ENCODE data around the gene GABRD.

The GABRD gene

GRCh38 chr1:1984560-1985070 is 34.5 kb upstream of the GABRD start:
- H3K4me3 ChIP-seq (ENCODE audit: low read depth, low read length): no peak overlapping the region

DNA sequence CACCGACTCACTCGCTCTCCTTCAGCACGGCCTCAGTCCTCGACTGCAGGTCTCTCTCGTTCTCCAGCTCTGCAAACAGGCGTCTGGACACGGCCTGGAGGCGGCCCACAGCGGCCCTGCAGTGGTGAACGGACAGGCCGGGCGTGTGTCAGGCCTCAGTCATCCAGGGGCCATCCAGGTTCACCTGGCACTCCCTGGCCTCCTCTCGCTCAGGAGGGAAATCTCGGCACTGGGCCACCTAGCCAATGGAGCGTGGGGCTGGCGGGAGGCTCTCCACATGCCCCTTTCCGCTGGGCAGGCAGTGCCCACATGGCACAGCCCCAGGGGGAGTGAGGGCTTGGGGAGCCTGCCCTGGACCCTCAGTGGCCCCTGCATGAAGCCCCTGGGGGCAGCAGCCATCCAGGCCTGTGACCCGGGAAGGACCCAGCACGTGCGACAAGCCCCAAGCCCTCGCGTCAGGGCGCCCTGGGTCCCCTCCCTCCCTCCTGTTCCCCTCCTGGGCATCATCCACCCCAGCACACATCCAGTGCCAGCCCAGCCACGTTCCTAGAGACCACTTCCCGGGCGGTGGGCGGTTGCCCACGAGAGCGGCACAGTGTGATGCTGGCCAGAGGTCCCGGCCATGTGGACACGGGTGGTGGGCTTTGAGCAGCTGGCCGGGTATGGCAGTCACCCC is 33.6 kb upstream of the GABRD start:
- no peak overlapping the region for H3K4me3 ChIP-seq (ENCODE audit: low read depth, low read length)

DNA sequence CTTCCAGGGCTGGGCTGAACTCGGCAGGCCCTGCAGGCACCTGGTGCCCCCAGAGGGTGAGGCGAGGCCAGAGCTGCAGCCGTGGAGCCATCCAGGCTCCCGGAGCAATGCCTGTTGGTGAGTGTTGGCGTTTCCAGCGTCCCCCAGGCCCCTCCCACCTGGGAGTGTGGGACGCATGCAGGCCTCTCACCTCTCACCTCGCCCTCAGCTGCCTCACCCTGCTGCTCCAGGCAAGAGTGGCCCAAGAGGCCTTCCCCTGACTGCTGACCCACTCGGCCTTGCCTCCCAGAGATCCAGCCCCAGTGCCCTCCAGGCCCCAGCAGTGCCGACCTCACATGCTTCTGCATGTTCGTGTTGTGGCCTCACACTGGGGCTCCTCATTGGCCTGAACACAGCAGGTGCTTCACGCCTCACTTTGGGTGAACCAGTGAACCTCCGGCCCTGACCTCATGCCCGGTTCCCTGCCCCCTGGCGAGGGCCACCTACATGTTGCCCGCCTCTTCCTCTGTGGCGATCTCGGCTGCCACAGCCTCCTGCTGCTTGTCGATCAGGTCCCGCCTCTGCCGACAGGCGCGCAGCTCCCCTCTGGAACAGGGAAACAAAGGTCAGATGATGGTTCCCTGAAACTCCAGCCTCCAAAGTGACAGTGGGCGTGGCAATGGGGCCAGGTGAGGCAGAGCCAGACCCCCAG is 32.5 kb upstream of the GABRD start:
- H3K4me3 ChIP-seq (ENCODE audit: low read depth, low read length): no peak overlapping the region

- H3K4me3 ChIP-seq (ENCODE audit: low read depth, low read length): no peak overlapping the region
These were observed 32.0 kb upstream of the GABRD start for GRCh38 chr1:1987142-1987510.

- H3K4me3 ChIP-seq (ENCODE audit: low read depth, low read length): no peak overlapping the region
These were observed 30.8 kb upstream of the GABRD start for GRCh38 chr1:1988061-1988945.

DNA sequence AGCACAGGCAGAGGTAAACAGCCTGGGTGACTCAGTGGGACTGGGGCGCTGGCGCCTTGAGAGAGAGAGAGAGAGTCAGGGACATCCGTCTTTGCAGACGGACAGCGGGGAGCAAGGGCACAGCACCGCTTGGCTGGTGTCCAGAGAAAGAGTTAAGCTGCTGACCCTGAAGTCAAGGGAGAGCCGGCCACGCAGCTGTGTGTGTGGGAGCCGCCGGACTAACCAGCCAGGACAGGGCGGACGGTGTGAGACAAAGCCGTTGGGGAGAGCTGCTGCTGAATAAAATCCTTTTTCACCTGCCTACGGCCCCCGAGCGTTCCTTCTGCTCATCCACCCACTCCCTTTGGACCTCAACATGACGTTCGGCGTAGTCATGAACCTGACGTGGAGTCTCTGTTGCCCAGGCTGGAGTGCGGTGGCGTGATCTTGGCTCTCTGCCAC is 30.0 kb upstream of the GABRD start:
- no peak overlapping the region for H3K4me3 ChIP-seq (ENCODE audit: low read depth, low read length)

DNA sequence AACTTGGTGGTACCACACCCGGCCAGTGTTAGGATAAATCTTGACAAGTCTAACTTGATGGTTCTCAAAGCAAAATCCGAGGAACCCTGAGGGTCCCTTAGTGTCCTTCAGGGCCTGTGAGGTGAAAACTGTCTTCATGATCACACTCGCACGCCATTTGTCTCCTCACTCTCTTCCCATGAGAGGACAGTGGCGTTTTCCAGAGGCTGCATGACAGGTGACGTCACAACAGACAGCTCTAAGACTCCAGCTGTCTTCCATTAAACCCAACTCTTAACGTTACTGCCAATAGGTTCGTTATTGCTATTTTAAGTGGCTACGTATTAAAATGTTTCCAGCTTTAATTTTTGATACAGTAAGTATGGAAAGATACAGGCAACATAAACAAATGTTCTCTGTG is 29.4 kb upstream of the GABRD start:
- H3K4me3 ChIP-seq (ENCODE audit: low read depth, low read length): no peak overlapping the region

DNA sequence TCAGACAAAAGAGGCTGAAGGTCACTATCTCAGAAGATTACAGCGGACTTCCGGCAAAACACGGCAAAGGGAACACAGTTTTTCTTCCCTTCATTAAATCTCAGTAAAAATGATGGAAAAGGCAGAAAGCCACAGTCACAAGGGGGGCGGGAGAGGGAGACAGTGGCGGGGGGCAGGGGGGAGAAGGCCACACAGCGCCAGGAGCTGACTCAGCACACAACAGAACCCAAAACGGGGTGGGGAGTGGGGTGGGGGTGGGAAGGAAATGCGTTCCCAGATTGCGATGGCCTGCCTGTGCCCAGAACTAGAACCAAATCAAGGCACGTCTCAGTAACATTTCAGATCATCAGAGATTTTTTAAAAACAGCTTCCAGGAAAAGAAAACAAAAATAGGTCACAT is 28.9 kb upstream of the GABRD start:
- no peak overlapping the region for H3K4me3 ChIP-seq (ENCODE audit: low read depth, low read length)

DNA sequence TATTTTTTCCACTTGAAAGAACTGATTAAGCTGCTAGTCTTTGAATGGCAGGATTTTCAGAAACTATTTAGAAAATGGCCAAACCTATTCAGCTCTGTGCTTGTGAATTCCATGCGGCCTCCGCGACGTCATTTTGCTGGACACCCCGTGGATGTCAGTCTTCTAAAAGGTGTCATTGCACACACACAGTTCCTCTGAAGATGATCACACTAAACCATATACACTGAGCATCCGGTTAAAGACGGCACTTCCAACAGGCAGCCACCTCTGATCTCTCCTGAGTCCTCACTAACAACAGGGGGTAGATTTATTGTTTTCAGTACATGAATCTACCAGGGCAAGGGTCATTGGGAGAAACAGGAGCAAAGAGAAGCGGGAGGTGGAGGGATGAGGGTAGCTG is 24.6 kb upstream of the GABRD start:
- H3K4me3 ChIP-seq (ENCODE audit: low read depth, low read length): no peak overlapping the region

- no peak overlapping the region for H3K4me3 ChIP-seq (ENCODE audit: low read depth, low read length)
These were observed 22.9 kb upstream of the GABRD start for GRCh38 chr1:1996207-1996651.

DNA sequence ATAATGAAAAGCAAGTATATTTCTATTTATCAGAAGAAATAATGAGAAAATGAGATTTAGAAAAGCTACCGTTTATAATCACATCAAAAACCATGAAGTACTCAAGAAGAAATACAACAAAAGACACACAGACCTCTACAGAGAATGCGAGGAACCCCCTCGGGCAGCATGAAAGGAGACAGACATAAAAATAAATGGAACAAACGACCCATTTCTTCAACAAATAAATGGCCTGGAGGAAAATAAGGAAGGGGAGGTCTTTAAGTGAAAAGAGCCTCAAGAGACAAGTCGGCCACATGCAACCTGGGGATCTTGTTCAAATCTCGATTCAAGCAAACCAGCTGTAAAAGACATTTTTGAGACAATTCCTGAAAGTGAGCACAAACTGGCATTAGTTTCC is 21.6 kb upstream of the GABRD start:
- H3K4me3 ChIP-seq (ENCODE audit: low read depth, low read length): no peak overlapping the region

DNA sequence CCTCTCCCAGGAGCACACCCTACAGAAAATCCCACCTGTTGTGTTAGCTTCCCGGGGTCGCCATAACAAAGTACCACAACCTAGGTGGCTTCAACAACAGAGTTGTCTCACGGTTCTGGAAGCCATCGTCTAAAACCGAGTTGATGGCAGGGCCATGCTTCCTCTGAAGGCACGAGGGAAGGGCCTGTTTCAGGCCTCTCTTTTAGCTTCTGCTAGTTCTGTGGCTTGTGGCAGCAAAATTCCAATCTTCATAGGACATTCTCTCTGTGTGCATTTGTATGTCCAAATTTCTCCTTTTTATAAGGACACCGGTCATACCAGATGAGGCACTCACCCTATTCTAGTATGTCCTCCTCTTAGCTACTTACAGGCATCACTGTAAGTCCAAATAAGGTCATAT is 18.7 kb upstream of the GABRD start:
- H3K4me3 ChIP-seq (ENCODE audit: low read depth, low read length): no peak overlapping the region

DNA sequence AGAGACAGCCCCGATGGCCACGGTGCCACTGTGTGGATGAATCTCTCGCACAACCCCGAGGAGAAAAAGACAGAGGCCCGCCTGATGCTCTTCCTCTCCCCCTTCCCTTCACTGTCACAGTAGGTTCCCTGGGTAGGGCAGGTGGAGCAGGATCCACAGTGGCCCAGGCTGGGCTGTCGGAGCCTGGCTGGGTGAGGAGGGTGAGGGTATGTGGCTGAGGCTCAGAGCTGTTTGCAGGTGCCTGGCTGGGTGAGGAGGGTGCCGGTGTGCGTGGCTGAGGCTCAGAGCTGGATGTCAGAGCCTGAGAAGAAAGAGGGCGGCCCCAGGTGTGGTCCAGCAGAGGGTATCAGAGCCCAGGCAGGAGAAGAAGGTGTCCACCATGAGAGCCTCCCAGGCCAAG is 18.3 kb upstream of the GABRD start:
- no peak overlapping the region for H3K4me3 ChIP-seq (ENCODE audit: low read depth, low read length)

GRCh38 chr1:2001773-2002411 is 17.3 kb upstream of the GABRD start:
- H3K4me3 ChIP-seq (ENCODE audit: low read depth, low read length): no peak overlapping the region

DNA sequence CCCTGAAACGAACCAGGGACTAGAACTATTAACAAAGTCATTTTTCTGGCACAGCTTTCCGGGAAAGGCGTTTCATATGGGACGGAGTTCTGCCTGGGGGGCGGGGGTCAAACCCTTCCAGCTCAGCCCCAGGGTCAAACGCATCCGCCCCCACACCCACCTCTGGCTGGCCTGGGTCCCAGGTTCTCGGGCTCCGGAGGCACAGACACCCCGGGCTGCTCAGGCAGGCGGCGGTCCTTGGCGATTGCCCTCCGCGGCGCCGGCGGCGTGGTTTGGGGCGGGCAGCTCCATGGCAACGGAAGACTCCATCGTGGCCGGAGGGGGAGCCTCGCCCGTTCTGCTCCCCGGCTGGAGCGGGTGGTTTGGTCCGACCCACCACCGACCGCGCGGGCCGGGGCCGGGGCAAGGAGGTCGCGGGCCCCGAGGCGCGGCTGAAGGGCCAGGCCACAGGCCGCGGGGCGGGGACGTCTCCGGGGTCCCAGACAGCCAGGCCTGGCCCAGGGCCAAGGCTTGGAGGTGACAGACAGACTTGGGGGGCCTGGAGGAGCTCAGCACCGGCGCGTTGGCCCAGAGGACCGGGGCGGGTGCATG is 15.5 kb upstream of the GABRD start, which contains the start of gene CFAP74:
Gene CFAP74, minus strand, starts transcription at position 246 of the 591 bp plus-strand sequence. CDS start 12,830 bp downstream, outside the sequence.
- H3K4me3 ChIP-seq (ENCODE audit: low read depth, low read length): peak within 1 kb of the TSS; percentile 4

DNA sequence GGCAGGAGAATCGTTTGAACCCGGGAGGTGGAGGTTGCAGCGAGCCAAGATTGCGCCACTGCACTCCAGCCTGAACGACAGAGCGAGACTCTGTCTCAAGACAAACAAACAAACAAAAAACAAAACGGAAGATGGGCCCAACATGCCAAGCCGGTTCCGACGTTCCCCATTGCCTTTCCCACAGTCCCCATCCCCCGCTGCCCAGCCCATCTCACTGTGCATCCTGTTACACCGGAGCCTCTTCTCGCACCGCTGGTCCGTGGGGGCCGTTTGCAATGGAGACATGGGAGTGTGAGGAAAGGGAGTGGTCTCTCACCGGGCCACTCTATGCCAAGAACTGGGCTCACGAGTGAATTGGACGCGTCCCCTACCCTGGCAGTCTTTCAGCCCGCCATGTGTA is 14.3 kb upstream of the GABRD start:
- no peak overlapping the region for H3K4me3 ChIP-seq (ENCODE audit: low read depth, low read length)

DNA sequence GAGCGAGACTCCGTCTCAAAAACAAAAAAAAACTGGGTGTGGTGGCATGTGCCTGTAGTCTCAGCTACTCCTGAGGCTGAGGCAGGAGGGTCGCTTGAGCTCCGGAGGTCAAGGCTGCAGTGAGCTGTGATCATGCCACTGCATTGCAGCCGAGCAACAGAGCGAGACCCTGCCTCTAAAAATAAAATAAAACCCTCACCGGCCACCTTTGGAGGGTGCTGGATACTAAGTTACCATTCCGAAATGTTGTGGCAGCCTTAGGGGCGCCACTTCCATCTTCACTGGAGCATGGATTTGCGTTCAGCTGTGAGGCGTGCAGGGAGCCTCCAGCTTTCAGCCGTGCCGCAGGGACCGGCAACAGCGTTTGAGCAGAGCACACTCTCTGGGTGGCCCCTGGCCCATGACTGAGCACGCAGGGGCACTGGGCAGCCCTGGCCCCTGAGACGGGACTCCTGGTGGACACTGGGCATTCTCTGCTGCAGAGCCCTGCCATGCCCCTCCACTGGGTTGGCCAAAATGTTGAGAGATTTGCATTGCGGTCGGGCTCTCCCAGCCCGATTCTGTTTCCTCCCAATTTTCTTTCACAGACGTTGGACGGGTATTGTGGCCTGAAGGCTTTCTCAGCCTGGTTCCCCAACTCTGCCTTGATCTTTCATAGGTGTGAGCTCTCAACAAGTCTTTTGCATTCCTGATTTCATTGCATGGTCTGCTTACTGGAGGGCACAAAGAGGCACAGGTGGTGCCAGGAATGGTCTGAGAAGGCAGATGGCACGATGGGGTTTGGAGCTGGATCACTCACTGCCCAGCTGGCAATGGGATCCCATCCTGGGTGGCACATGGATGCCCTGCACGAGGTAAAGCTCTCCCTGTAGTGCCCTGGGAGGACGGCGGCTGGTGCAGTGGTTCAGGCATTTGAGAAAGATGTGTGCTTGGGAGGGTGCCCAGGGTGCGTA is 9.8 kb upstream of the GABRD start:
- H3K4me3 ChIP-seq (ENCODE audit: low read depth, low read length): no peak overlapping the region

DNA sequence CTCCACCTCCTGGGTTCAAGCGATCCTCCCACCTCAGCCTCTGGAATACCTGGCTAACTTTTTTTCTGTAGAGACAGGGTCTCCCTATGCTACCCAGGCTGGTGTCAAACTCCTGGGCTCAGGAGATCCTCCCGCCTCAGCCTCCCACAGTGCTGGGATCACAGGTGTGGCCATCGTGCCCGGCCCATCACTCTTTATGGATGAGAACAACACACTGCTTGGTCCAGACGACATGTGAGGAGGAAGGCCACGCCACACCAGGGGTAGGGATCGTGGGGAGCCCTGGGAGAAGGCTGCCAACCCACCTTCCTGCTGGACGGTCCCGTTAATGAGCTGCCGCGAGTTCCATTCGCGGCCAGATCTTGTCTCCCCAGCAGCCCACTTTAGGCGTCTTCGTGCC is 5.0 kb upstream of the GABRD start:
- no peak overlapping the region for H3K4me3 ChIP-seq (ENCODE audit: low read depth, low read length)
